Ammon's horn (tissue), 1 donor: Measurements from ENCODE around the gene CLPX.
A peak's percentile ranks its signal among the peaks of the same experiment; 100 is the strongest.
"Not testable (repeated sequence)": the region's sequence is repeated elsewhere in the genome, so short reads cannot be mapped to it uniquely, and the experiment has no call there.

ENCODE experiments used
- DNase-seq: peaks from one replicate; pipeline ENCODE4 v3.0.0-alpha.2; 2016; ENCODE audit warnings: low spot score

CLPX gene

DNA sequence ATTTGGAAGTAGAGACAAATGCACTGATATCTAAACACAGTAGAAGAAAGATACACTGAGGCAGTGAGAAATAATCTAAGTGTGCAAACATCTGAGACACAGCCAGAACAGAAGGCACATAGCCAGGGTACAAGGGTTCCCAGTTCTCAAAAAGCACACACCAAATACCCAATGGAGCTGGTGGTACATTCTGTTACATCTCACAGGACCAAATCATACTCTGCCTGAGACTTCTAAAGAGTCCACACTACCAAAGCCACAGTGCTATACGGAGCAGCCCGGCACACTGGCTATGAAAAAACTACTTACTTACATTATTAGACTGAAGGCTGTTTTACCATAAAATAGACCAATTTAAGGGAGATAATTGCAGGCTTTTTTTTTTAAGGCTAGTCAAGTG, 19.3 kb downstream of the CLPX start:
- DNase-seq, result peak; percentile 9

DNA sequence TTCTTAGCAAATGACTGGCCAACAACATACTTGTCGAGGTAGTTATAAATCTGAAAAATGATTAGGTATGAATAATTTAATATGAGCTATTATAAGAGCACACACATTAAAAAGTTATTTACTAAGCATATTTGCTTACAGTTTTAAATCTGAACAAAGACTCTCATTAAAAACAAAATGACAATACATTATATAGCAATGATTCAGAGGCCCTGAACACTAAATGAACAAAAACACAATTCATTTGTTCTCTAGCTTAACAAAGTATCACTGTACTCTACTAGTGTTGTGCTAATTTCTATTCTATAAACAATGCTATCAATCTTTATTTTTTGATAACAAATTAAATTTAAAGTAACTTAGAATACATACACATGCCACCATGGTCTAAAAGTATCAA, 21.0 kb downstream of the CLPX start:
- no peak for DNase-seq

DNA sequence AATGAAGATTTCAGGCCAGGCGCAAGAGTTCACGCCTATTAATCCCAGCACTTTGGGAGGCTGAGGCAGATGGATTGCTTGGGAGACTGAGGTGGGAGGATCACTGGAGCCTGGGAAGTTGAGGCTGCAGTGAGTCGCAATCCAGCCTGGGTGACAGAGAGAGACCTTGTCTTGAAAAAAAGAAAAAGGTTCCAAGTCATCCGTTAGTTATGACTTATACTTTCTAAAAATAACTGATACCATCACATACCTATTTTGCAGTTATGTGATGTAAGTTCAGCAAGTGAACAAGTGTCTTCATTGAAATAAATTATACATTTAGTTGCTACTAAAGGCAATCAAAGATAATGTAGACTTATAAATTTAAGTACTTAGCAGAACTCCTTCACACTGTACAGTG, 22.1 kb downstream of the CLPX start:
- no peak for DNase-seq

DNA sequence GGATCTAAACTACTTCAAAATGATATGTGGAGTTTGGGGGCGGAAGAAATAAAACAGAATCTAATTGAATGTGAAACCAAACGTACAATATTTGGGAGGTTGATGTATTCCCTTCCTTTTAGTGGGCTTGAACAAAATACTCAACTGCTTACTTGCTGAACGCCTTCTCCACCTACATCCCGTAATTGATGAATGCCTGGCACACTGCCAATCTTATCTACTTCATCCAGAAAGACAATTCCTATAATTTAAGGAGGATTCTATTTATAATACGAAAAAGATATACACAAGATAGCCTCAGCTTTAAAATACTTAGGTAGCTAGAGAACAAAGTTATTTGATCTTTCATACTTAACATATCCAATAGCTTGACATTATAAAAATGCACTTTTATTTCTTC, 28.4 kb downstream of the CLPX start:
- DNase-seq, result no peak

DNA sequence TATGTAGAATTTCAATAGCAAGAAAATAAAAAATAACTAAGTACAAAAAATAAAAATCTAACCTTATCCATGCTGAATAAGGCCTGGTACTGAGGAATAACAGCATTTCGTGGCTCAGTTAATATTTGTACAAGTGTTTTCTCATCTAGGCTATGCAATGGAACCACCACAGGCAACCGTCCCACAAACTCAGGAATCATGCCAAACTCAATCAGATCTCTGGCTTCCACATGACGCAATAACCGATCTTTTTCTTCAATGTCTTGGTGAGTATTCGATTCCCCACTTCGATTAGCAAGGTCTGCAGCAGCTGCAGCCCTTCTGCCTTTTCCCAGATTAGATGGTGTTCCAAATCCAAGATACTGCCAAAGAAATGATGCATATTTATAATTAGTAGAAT, 30.4 kb downstream of the CLPX start:
- DNase-seq, result no peak

DNA sequence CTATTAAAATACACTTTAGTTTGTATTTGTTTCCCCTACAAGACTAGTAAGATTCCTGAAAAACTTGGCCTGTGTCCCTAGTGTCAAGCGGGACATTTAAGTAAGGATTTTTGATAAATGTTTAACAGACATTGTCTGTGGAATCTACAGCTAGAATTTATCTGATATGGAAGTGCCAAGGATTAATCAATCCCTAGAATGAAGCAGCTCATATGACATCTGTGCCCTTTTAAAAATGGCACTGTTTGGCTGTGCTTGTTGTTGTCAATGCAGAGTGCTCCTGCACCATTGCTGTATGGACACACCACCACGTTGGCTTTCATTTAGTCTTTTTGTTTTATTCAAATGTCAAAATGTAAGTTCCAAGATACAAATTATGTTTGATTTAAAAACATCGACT, 37.2 kb downstream of the CLPX start:
- no peak for DNase-seq

DNA sequence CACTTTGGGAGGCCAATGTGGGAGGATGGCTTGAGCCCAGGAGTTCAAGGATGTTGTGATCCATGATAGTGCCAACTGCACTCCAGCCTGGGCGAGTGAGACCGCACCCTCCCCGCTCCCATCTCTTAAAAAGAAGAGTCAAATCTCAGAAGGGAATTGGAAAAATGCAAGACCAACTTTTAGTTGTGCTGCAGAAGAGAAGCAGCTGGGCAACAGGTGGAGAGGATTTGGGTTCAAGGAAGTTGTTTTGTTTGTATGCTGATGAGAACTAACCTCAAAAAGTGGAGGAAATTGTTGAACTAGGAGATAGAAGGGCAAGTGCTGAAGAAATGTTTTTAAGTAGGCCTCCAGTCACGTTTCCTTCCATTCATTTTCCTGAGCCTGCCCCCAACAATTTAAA, 38.7 kb downstream of the CLPX start:
- no peak for DNase-seq

DNA sequence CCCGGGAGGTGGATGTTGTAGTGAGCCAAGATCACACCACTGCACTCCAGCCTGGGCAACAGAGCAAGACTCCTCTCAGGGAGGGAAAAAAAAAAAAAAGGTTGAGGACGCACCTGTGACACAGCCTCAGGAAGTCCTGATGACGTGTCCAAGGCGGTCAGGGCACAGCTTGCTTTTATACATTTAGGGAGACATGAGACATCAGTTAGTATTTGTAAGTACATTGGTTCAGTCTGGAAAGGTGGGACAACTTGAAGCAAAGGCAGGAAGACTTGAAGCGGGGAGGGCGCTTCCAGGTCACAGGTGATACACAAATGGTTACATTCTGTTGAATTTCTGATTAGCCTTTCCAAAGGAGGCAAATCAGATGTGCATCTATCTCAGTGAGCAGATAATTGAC, 46.5 kb downstream of the CLPX start:
- DNase-seq, result not testable (repeated sequence)

DNA sequence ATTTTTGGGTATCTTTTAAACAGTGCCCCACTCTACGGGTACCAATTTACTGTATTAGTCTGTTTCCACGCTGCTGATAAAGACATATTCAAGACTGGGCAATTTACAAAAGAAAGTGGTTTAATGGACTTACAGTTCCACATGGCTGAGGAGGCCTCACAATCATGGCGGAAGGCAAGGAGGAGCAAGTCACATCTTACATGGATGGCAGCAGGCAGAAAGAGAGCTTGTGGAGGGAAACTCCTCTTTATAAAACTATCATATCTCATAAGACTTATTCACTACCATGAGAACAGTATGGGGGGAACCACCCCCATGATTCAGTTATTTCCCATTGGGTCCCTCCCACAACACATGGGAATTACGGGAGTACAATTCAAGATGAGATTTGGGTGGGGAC, 47.2 kb downstream of the CLPX start:
- not testable (repeated sequence) for DNase-seq

DNA sequence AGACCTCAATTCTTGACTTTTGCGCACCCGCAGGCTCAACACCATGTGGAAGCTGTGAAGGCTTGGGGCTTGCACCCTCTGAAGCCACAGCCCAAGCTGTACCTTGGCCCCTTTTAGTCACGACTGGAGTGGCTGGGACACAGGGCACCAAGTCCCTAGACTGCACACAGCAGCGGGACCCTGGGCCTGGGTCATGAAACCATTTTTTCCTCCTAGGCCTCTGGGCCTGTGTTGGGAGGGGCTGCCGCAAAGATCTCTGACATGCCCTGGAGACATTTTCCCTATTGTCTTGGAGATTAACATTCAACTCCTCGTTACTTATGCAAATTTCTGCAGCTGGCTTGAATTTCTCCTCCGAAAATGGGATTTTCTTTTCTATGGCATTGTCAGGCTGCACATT, 48.1 kb downstream of the CLPX start:
- not testable (repeated sequence) for DNase-seq

DNA sequence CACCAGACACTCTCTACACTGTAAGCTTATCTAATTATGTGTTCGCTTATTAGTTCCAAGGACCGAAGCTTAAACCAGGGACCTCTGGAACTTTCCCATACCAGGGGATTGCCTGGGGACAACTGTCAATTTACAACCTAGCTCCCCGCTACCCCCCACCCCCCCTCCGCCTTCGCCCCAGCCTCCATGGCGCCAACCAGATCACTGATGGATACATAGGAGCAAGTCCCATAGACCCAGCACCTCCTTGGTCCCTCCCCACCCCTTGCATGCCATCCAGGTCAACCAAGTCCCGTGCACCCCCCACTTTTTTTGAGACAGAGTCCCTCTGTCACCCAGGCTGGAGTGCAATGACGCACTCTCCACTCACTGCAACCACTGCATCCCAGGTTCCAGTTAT, 50.6 kb downstream of the CLPX start:
- no peak for DNase-seq

DNA sequence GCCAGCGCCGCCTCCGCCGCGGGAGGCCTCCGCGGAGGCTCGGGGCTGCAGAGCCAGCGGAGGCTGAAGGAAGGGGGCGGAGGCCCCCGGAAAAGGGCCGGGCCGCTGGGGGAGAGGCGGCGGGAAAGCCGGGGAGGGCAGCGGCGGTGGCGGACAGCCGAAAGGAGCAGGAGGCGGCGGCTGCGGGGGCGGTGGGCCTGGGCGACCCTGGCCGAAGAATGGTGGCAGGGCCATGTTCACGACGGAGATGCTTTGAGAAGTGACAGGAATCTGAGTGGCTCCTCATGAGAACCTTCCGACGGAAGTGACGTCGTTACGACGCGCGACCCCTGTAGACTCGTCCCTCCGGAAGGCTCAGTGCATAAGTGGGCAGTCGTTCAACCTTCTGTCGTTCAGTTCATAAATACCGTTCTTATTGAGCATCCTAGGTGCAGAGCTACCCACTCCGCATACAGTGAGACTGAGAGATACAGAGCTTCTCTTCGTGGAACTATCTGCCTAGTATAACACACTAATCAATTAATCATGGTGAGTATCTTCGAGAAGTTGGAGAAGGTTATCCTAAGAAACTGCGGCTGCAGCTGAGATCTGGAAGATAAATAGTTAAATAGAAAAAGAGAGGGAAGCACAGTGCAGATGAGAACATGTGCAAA, 51.5 kb downstream of the CLPX start, which contains the start of gene PDCD7:
Gene PDCD7 (minus strand): TSS at position 261 of the 653 bp plus-strand sequence. CDS start 27 bp downstream, at position 234.
- peak; percentile 98 for DNase-seq

DNA sequence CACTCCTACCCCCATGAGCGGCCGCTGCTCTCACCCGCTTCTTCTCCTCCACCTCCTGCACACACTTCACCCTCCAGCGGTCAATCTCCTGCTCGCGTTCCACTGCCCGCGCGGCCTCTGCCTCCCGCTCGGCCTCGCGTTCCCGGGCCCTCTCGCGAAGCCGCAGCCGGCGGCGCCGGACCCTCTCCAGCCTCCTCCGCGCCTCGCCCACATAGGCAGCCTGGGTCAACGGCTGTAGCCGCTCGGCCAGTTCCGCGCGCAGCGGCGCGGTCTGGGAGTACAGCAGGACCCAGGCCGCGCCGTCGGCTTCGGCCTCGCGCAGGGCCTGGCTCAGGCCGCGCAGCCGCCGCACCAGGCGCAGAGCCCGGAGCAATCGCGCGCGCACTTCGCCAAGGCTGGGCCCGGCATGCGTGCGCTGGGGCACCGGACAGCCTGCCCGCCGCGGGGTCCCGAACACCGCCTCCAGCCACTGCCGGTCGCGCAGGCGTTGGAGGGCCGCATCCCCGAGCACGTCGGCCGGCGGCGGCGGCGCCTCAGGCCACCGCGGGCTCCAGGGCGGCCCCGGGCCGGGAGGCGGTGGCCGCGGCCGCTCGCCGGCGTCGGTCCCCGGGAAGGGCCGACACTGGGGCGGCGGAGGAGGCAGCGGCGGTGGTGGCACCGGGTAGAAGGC, 52.1 kb downstream of the CLPX start:
- no peak for DNase-seq

DNA sequence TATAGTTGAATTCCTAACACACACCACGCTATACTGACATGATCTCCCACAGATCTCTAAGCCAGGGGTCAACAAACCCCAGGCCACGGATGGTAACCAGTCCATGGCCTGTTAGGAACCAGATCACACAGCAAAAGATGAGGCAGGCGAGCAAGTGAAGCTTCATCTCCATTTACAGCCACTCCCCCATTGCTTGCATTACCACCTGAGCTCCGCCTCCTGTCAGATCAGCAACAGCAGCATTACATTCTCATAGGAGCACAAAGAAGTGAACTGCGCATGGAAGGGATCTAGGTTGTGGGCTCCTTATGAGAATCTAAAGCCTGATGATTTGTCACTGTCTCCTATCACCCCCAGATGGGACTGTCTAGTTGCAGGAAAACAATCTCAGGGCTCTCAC, 54.2 kb downstream of the CLPX start:
- no peak for DNase-seq

DNA sequence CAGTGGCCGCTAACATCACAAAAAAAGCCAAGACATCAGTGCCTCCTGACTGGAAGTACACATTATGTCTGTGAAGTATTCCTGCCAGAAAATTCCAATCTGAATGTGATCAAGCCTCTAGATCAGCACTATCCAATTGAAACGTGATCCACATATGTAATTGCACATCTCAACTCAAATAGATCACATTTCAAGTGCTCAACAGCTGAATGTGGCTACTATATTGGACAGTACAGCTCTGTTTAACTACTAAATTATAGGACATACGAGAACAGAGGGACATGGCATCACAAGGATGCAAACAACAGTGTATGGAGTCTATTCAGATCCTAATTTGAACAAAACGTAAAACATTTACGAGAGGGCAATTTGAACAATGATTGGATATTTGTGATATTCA, 69.6 kb downstream of the CLPX start:
- no peak for DNase-seq

DNA sequence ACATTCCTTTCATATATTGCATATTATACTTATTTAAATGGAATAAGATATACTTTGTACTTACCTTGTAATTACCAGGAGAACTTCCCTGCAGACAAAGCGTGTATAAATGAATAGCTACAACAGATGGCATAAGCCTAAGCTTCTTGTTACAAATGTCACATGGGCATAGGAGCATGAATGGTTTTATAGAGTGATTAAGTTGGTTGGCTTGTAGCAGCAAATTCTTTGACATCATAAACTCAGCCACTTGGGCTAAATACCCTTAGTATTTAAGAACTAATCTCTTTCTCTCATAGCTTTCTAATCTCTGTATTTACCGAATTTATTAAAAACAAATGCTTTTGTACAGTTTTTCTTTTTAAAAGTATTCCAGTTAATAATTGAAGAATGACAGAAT, 70.1 kb downstream of the CLPX start, which contains the start of gene UBAP1L:
Gene UBAP1L (minus strand): TSS at position 115 of the 400 bp plus-strand sequence. CDS start 8,985 bp downstream, outside the sequence.
- DNase-seq, result no peak

DNA sequence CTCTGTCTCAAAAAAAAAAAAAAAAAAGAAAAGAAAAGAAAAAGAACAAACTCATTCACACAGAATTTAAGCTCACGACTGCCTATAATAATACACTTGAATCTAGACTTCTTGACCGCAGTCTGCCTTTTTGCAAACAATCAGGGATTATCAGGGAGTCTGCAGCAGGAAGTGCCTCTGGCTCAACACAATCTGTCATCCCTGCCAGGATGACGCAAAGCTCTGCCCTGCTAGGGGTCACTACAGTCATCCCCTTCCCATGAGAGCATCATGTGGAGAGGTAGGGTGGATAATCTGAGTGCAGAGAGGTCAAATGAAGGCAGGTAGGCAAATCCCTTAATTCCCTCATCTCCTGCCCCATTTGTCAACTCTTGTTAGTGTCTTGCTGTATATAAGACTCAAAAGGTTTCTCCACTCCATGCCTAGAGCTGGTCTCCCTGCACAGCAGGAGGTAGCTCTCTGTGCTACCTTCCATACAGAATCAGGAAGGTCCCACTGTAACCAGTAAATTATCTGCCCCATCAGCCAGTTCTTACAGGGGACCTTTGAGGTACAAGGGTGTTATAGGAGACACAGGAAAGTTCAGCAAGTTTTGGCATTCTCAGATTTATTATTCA, 74.4 kb downstream of the CLPX start:
- DNase-seq, result no peak

DNA sequence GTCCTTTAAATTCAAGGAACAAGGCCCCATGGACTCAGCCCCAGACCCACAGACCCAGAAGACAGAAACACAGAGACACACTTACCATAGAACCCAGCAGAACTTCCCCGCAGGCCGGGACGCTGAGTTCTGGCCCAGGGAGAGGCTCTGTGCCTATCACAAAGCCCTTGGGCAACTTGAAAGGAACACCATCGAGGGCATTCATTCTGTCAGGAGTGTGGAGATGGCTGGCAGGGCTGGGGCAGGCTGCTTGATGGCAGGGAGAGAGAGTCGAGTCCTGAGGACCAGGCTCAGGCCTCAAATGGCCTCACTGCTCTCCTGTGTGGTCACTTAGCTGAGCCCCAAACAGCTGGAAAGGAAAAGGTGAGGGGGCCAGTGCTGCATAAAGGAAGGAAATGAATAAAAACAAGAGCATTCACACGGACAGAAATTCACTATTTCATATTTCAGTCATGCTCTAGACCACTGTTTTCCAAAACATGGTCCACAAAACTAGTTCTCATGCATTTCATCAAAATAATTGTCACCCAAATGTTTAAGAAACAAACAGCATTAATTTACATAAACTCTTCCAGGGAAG, 79.0 kb downstream of the CLPX start:
- DNase-seq, result no peak

DNA sequence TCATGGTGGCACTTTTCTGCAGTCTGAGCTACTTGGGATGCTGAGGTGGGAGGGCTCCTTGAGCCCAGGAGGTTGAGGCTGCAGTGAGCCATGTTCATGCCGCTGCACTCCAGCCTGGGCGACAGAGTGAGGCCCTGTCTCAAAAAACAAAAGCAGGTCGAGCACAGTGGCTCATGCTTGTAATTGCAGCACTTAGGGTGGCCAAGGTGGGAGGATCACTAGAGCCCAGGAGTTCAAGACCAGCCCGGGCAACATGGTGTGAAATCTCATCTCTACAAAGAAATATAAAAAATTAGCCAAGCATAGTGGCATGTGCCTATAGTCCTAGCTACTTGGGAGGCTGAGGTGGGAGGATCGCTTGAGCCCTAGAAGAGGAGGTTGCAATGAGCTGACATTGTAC, 80.1 kb downstream of the CLPX start:
- DNase-seq, result no peak

DNA sequence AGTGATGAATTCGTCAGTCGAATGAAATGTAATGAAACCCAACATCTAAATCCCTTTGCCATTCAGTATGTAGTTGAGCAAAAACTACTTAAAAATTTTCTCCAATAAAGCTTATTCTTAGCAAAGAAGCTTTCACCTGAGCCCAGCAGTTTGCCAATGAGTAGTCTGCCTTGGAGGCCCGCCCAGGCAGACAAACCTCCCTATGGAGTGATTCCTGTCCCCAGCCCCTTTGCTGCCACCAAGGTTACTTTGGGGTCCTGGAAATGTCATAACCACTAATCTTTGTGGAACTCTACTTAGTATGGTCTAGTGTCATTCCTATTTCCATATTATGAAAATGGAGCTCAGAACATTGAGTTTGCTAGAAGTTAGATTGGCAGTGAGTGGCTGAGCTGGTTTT, 82.2 kb downstream of the CLPX start:
- DNase-seq, result no peak

DNA sequence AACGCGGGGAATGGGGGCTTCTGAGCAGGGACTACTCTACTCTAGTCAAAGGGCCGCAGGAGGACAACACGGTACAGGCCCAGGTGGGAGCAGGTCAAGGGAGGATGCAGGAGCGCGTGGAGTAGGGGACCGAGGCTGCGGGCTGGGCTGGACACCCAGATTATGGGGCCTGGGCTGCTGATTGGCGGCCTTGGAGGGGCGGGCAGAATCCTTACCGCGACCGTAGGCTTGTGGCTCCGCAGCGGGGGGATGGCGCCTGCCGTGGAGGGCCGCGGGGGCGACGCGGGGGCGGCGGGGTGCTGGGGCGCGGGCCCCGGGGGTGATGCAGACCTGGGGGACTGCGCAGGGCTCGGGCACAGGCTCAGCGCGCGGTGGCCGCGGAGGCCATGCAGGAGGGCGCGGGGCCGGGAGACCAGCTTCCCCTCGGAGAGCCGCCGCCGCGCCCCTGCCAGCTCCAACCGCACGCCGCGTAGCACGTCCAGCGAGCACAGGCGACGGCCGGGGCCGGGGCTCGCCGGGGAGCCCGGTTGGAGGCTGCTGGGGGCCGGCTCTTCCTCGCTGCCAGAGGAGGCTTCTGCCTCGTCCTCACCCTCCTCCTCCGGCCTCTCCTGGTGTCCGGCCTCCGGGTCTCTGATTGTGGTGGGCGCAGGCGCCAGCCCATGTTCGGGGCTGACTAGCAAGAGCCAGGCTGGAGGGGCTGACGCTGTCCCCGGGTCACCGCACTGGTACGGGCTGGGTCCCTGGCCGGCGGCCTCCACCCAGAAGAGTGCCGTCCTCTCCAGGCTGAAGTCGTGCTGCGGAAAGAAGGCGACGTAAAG, 83.0 kb downstream of the CLPX start:
- no peak for DNase-seq

DNA sequence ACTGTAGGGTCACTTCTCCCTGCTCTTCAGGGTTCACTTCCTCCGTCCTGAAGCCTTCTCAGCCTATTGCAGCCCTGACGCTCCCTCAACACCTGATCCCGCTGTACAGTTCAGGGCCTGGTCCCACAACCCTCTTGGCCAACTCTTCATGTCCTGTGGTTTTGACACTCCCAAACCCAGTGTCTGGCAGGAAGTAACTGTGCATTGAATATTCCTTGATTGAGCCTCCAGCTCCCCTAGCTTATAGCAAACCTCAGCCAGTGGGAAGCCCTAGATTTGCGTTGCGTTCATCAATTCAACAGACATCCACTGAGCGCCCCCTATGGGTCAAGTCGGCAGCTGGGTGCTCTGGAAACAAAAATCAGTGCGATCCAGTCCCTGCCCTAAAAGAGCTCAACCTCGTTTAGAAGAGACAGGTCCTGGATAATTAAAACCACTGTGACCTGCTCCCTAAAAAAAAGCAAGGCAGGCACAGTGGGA, 83.7 kb downstream of the CLPX start:
- DNase-seq, result peak; percentile 66
